ENCODE data around the gene SLC11A2.

SLC11A2 gene

DNA sequence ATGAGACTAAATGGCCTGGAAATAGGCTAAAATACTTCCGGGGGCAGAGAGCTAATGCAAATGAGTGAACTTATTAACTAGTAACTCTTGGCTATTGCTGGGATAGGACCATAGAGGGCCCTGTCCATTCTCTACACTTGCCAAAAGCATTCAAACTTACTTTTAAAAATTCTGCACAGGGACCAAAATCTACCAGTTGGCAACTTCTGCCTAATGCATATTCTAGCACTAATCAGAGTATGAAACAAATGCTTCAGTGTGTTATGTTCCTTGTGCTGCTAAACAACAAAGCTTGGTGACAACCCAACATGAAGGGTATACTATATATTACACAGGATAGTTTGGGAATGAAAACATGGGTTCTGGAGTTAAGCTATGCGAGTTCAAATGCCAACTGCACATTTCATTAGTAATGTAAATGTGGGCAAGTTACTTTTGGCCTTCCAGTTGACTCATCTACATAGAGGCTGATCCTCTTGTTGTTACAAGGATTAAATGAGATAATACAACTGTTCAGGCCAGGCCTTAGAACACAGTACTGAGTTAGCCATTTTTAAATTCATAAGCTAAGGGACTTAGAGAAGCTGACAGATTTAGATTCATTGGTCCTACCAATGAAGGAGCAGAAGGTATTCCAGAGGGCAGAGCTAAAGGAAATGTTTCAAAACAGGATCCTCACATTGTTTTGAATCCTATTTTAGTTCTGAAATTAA lies 41.4 kb downstream of the SLC11A2 start:
- Histone ChIP-seq H2BK120ac (ENCODE audit: insufficient read depth, low read length, poor library complexity) (no peak overlapping the region), H3K18ac (ENCODE audit: low read length) (no peak overlapping the region), H2BK5ac (ENCODE audit: low read depth, low read length, poor library complexity) (no peak overlapping the region), H2BK12ac (ENCODE audit: low read length) (no peak overlapping the region), H3K23ac (ENCODE audit: low read length) (no peak overlapping the region), H3K4ac (ENCODE audit: low read depth, low read length) (no peak overlapping the region), H3K27me3 (ENCODE audit: insufficient read depth, low read length) (no peaks in the 10 kb centered on the region), H3K4me1 (ENCODE audit: control insufficient read depth in 1 of 2, insufficient read depth in 2 of 2, low read length in 2 of 2) (no peaks in the 10 kb centered on the region), H4K12ac (ENCODE audit: low read depth, low read length) (no peak overlapping the region), H4K91ac (ENCODE audit: low read depth, low read length) (no peak overlapping the region), H3K79me2 (ENCODE audit: control insufficient read depth, insufficient read depth, low read length, poor library complexity) (no peaks in the 10 kb centered on the region), H3K9ac (ENCODE audit: low read length) (no peak overlapping the region), H4K8ac (ENCODE audit: low read depth, low read length) (no peak overlapping the region), H2AK5ac (ENCODE audit: low read length) (no peak overlapping the region), H3K4me2 (ENCODE audit: low read length) (no peak overlapping the region), H3K36me3 (ENCODE audit: control insufficient read depth in 1 of 2, insufficient read depth in 2 of 2, low read length in 2 of 2) (peaks cover 11 to 14% of the 10 kb centered on the region in 2 experiments), H3K9me3 (ENCODE audit: insufficient read depth, low read depth, low read length) (no peaks in the 10 kb centered on the region), H3K79me1 (ENCODE audit: low read length) (no peaks in the 10 kb centered on the region), H2AFZ (ENCODE audit: insufficient read depth, low read length, poor library complexity) (no peak overlapping the region), H3K27ac (ENCODE audit: low read depth, low read length) (no peak overlapping the region), H3K4me3 (ENCODE audit: low read depth, low read length) (no peak overlapping the region), H3K14ac (ENCODE audit: low read length) (no peak overlapping the region)
- no CpG with 5 or more reads among the region's 2 CpGs for WGBS (ENCODE audit: extremely low coverage, insufficient coverage, insufficient read length)
- peak in 1 of 2 donors; percentile 49 for DNase-seq

DNA sequence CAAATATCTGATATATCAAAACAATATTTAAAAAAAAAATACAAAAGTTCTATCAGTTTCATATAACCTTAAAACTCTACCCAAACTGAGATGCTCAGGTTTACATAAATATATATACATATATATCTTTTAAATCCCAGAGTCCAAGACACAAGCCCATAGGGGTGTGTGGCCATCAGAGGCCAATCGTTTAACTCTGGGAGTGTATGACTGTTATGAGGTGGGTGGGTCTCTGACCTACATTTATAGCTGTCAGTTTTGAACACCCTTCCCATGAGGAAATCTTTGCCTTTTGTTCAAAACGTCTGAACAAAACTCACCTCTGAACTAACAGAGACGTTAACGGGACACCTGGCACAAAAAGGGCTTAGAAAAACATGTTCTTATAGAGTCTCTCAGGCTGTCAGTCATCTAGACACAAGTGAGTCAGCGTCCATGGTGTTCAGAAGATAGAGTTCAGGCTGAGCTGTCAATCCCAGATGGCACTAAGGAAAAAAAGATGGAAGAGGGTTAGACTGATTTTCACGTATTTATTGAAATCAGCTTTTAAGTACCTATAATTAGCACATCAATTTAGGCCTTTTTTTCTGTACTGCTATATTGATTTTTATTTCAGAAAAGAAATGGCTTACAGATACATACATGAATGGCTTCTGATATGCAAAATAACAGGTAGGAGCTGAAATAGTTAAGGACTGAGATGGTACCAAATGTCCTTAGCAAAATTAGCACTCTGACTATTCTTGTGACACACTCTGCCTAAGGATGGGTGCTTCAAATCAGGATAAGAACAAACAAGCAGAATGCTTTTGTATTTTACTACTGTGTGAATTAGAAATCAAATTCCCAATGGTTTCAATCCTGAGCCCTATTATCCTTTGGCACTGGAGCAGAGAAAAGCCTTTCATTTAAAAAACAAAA lies 44.6 kb downstream of the SLC11A2 start:
- Histone ChIP-seq H3K4me1 (ENCODE audit: control insufficient read depth in 1 of 2, insufficient read depth in 2 of 2, low read length in 2 of 2) (no peaks in the 10 kb centered on the region), H3K9ac (ENCODE audit: low read length) (no peak overlapping the region), H3K27ac (ENCODE audit: low read depth, low read length) (no peak overlapping the region), H3K79me1 (ENCODE audit: low read length) (no peaks in the 10 kb centered on the region), H4K8ac (ENCODE audit: low read depth, low read length) (no peak overlapping the region), H2AFZ (ENCODE audit: insufficient read depth, low read length, poor library complexity) (no peak overlapping the region), H3K27me3 (ENCODE audit: insufficient read depth, low read length) (no peaks in the 10 kb centered on the region), H2BK120ac (ENCODE audit: insufficient read depth, low read length, poor library complexity) (no peak overlapping the region), H4K12ac (ENCODE audit: low read depth, low read length) (no peak overlapping the region), H3K79me2 (ENCODE audit: control insufficient read depth, insufficient read depth, low read length, poor library complexity) (no peaks in the 10 kb centered on the region), H3K4ac (ENCODE audit: low read depth, low read length) (no peak overlapping the region), H3K36me3 (ENCODE audit: control insufficient read depth in 1 of 2, insufficient read depth in 2 of 2, low read length in 2 of 2) (no peaks in the 10 kb centered on the region), H3K18ac (ENCODE audit: low read length) (no peak overlapping the region), H2BK12ac (ENCODE audit: low read length) (no peak overlapping the region), H3K23ac (ENCODE audit: low read length) (no peak overlapping the region), H3K4me3 (ENCODE audit: low read depth, low read length) (no peak overlapping the region), H3K14ac (ENCODE audit: low read length) (no peak overlapping the region), H3K9me3 (ENCODE audit: insufficient read depth, low read depth, low read length) (no peaks in the 10 kb centered on the region), H3K4me2 (ENCODE audit: low read length) (no peak overlapping the region), H2AK5ac (ENCODE audit: low read length) (no peak overlapping the region), H4K91ac (ENCODE audit: low read depth, low read length) (no peak overlapping the region), H2BK5ac (ENCODE audit: low read depth, low read length, poor library complexity) (no peak overlapping the region)
- DNase-seq: no peak
- WGBS (ENCODE audit: extremely low coverage, insufficient coverage, insufficient read length): no CpG with 5 or more reads among the region's 6 CpGs

DNA sequence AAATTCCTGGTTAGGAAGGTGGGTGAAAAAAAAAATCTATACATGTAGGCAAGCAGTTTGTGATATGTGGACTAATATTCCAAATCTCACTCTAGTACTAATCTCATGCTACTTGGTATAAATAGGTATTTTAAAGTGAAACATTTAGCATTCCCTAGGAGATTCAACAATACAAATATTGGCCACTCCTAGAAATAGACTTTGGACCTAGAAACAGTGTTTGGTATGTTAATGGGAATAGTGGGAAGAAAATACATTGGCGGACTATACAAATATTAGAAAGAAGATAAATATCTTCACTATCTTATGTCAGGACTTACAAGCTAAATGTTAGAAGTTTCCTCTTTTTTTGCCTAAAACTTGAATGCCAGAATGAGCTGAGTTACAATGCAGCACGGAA lies 45.6 kb downstream of the SLC11A2 start:
- Histone ChIP-seq H3K14ac (ENCODE audit: low read length) (no peak overlapping the region), H3K4me2 (ENCODE audit: low read length) (no peak overlapping the region), H4K8ac (ENCODE audit: low read depth, low read length) (no peak overlapping the region), H3K4me1 (ENCODE audit: control insufficient read depth in 1 of 2, insufficient read depth in 2 of 2, low read length in 2 of 2) (no peaks in the 10 kb centered on the region), H2AFZ (ENCODE audit: insufficient read depth, low read length, poor library complexity) (no peak overlapping the region), H3K18ac (ENCODE audit: low read length) (no peak overlapping the region), H3K9ac (ENCODE audit: low read length) (no peak overlapping the region), H2AK5ac (ENCODE audit: low read length) (no peak overlapping the region), H3K36me3 (ENCODE audit: control insufficient read depth in 1 of 2, insufficient read depth in 2 of 2, low read length in 2 of 2) (no peaks in the 10 kb centered on the region), H3K23ac (ENCODE audit: low read length) (no peak overlapping the region), H2BK5ac (ENCODE audit: low read depth, low read length, poor library complexity) (no peak overlapping the region), H4K91ac (ENCODE audit: low read depth, low read length) (no peak overlapping the region), H3K27me3 (ENCODE audit: insufficient read depth, low read length) (no peaks in the 10 kb centered on the region), H4K12ac (ENCODE audit: low read depth, low read length) (no peak overlapping the region), H2BK12ac (ENCODE audit: low read length) (no peak overlapping the region), H3K4ac (ENCODE audit: low read depth, low read length) (no peak overlapping the region), H3K9me3 (ENCODE audit: insufficient read depth, low read depth, low read length) (no peaks in the 10 kb centered on the region), H3K79me1 (ENCODE audit: low read length) (no peaks in the 10 kb centered on the region), H2BK120ac (ENCODE audit: insufficient read depth, low read length, poor library complexity) (no peak overlapping the region), H3K27ac (ENCODE audit: low read depth, low read length) (no peak overlapping the region), H3K4me3 (ENCODE audit: low read depth, low read length) (no peak overlapping the region), H3K79me2 (ENCODE audit: control insufficient read depth, insufficient read depth, low read length, poor library complexity) (no peaks in the 10 kb centered on the region)
- WGBS (ENCODE audit: extremely low coverage, insufficient coverage, insufficient read length): no CpG with 5 or more reads among the region's 2 CpGs
- DNase-seq: no peak

DNA sequence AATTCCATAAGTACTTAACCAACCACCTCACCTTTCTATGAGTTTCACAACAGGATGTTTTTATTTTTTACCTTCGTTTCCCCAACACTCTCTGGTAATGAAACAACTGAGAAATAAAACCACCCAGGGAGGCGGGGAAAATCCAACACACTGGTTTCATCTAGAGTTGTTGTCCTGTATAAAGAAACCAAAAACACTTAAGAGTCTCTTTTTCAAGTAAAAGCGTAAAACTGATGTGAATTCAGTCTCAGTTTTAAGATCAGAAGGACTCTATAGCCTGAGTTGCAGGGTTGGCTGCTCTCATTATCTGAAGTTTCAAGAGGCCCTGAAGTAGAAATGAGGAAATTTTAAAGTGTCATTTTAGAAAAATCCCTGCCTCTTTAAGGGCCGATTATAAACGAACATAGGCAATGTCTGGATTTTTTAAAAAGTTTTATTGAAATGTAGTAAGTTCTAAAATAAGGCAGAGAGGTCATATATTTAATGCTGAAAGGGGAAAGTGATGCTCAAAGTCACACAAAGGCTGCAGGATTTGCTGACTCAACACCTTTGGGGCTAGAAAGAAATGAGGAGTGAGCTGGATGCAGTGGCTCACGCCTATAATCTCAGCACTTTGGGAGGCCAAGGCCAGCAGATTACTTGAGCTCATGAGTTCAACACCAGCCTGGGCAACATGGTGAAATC lies 46.7 kb downstream of the SLC11A2 start:
- Histone ChIP-seq H4K12ac (ENCODE audit: low read depth, low read length) (no peak overlapping the region), H3K79me2 (ENCODE audit: control insufficient read depth, insufficient read depth, low read length, poor library complexity) (no peaks in the 10 kb centered on the region), H2BK120ac (ENCODE audit: insufficient read depth, low read length, poor library complexity) (no peak overlapping the region), H2BK12ac (ENCODE audit: low read length) (no peak overlapping the region), H3K79me1 (ENCODE audit: low read length) (no peaks in the 10 kb centered on the region), H3K4me2 (ENCODE audit: low read length) (no peak overlapping the region), H4K91ac (ENCODE audit: low read depth, low read length) (peak overlapping the region; percentile 6), H4K8ac (ENCODE audit: low read depth, low read length) (no peak overlapping the region), H3K27me3 (ENCODE audit: insufficient read depth, low read length) (no peaks in the 10 kb centered on the region), H3K4me1 (ENCODE audit: control insufficient read depth in 1 of 2, insufficient read depth in 2 of 2, low read length in 2 of 2) (no peaks in the 10 kb centered on the region), H3K18ac (ENCODE audit: low read length) (no peak overlapping the region), H2AK5ac (ENCODE audit: low read length) (no peak overlapping the region), H3K23ac (ENCODE audit: low read length) (no peak overlapping the region), H3K4me3 (ENCODE audit: low read depth, low read length) (no peak overlapping the region), H3K14ac (ENCODE audit: low read length) (no peak overlapping the region), H2BK5ac (ENCODE audit: low read depth, low read length, poor library complexity) (no peak overlapping the region), H3K9me3 (ENCODE audit: insufficient read depth, low read depth, low read length) (no peaks in the 10 kb centered on the region), H2AFZ (ENCODE audit: insufficient read depth, low read length, poor library complexity) (no peak overlapping the region), H3K4ac (ENCODE audit: low read depth, low read length) (no peak overlapping the region), H3K27ac (ENCODE audit: low read depth, low read length) (no peak overlapping the region), H3K9ac (ENCODE audit: low read length) (no peak overlapping the region), H3K36me3 (ENCODE audit: control insufficient read depth in 1 of 2, insufficient read depth in 2 of 2, low read length in 2 of 2) (no peaks in the 10 kb centered on the region)
- WGBS (ENCODE audit: extremely low coverage, insufficient coverage, insufficient read length): no CpG with 5 or more reads among the region's 6 CpGs
- DNase-seq: peak in 1 of 2 donors; percentile 18

All from trophoblast cell (in vitro differentiated cells and primary cell).